ENCODE measurements around the gene CELF5.

DNA sequence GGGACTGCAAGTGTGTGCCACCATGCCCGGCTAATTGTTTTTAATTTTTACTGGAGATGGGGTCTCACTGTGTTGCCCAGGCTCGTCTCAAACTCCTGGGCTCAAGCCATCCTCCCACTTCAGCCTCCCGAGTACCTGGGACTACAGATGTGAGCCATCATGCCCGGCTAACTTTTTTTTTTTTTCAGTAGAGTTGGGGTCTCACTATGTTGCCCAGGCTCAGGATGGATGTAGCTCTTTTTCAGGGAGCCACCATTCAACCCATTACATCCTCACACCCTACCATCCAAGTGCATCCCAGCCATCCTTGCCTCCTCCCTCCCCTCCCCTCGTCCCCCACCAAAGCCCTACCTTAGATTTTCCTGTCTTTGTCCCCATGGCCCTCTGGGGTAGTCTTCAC lies 14.9 kb downstream of the CELF5 start:
- TF ChIP-seq, protein P1, sequence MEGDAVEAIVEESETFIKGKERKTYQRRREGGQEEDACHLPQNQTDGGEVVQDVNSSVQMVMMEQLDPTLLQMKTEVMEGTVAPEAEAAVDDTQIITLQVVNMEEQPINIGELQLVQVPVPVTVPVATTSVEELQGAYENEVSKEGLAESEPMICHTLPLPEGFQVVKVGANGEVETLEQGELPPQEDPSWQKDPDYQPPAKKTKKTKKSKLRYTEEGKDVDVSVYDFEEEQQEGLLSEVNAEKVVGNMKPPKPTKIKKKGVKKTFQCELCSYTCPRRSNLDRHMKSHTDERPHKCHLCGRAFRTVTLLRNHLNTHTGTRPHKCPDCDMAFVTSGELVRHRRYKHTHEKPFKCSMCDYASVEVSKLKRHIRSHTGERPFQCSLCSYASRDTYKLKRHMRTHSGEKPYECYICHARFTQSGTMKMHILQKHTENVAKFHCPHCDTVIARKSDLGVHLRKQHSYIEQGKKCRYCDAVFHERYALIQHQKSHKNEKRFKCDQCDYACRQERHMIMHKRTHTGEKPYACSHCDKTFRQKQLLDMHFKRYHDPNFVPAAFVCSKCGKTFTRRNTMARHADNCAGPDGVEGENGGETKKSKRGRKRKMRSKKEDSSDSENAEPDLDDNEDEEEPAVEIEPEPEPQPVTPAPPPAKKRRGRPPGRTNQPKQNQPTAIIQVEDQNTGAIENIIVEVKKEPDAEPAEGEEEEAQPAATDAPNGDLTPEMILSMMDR (conservative IDR thresholded peaks at IDR 0.05; ENCODE audit: low read length) = no peak
- no peak for TF ChIP-seq EZH2phosphoT487 (IDR thresholded peaks at IDR 0.05; ENCODE audit: borderline replicate concordance, low read depth, low read length)

All from OCI-LY7 (cell line).